Measurements from ENCODE around the gene JPT1. TPM values are rescaled to one million over a fixed set of nuclear protein-coding genes. Genes with fewer than 3 reads are reported as not detected.

JPT1 gene
- polyA plus RNA-seq, 1 experiment = 89.8 TPM

- Histone ChIP-seq H3K4me3 (ENCODE audit: low read depth, low read length) (no peak overlapping the region), H3K27ac (ENCODE audit: low read depth, low read length) (no peak overlapping the region), H3K27me3 (ENCODE audit: control insufficient read depth, insufficient read depth, low read length) (no peaks in the 10 kb centered on the region), H3K9me3 (ENCODE audit: control insufficient read depth, insufficient read depth, low read length) (peaks cover 3% of the 10 kb centered on the region; the same call in 1 of the 2 replicates)
- POLR2A ChIA-PET = no interaction called here
- DNase-seq (ENCODE audit: low read depth, low spot score) = no peak
- TF ChIP-seq CTCF (IDR thresholded peaks at IDR 0.05; ENCODE audit: low read depth, low read length) = no peak
- CTCF ChIA-PET = interaction anchor here (1.4 to 1.6 kb wide), 2 partner anchors 22 to 32 kb away, joined by 5 to 7 read pairs; no protein-coding TSS in a partner anchor
Observed at GRCh38 chr17:75091855-75092327, 62.4 kb downstream of the JPT1 start.

- H3K4me3 ChIP-seq (ENCODE audit: low read depth, low read length) = no peak overlapping the region
- no peak for TF ChIP-seq CTCF (IDR thresholded peaks at IDR 0.05; ENCODE audit: low read depth, low read length)
Observed at GRCh38 chr17:75090871-75091854, 63.1 kb downstream of the JPT1 start.

GRCh38 chr17:75088465-75089417, 65.6 kb downstream of the JPT1 start:
- DNase-seq (ENCODE audit: low read depth, low spot score) = no peak
- POLR2A ChIA-PET = interaction anchor here (0.7 to 3.0 kb wide), 6 partner anchors 9 to 54 kb away, joined by 3 to 16 read pairs (median 4); partner anchors contain the start of gene ARMC7
- Histone ChIP-seq H3K27me3 (ENCODE audit: control insufficient read depth, insufficient read depth, low read length) (no peaks in the 10 kb centered on the region), H3K27ac (ENCODE audit: low read depth, low read length) (peak overlapping the region; percentile 47), H3K4me3 (ENCODE audit: low read depth, low read length) (peak overlapping the region; percentile 61), H3K9me3 (ENCODE audit: control insufficient read depth, insufficient read depth, low read length) (peaks cover 3% of the 10 kb centered on the region; the same call in 1 of the 2 replicates)
- no peak for TF ChIP-seq CTCF (IDR thresholded peaks at IDR 0.05; ENCODE audit: low read depth, low read length)
- CTCF ChIA-PET = interaction anchor here (0.6 to 2.4 kb wide), 4 partner anchors 15 to 29 kb away, joined by 3 to 8 read pairs (median 6); no protein-coding TSS in a partner anchor

More at GRCh38 chr17:75090871-75091854, 63.1 kb downstream of the JPT1 start:
- DNase-seq (ENCODE audit: low read depth, low spot score) = no peak
- no peaks in the 10 kb centered on the region for H3K27me3 ChIP-seq (ENCODE audit: control insufficient read depth, insufficient read depth, low read length)
- peaks cover 3% of the 10 kb centered on the region; the same call in 1 of the 2 replicates for H3K9me3 ChIP-seq (ENCODE audit: control insufficient read depth, insufficient read depth, low read length)
- H3K27ac ChIP-seq (ENCODE audit: low read depth, low read length) = no peak overlapping the region
- CTCF ChIA-PET = interaction anchor here (0.6 to 1.6 kb wide), 2 partner anchors 23 to 37 kb away, joined by 3 to 5 read pairs; no protein-coding TSS in a partner anchor
- POLR2A ChIA-PET = interaction anchor here (0.6 kb wide), 1 partner anchor 139 kb away, joined by 5 read pairs; no protein-coding TSS in a partner anchor

GRCh38 chr17:75087558-75088453, 66.5 kb downstream of the JPT1 start, which contains the start of gene SLC16A5:
Gene SLC16A5, plus strand, starts transcription at chr17:75087954. Its CDS starts 5,683 bp downstream, at chr17:75093637.
- H3K27ac ChIP-seq (ENCODE audit: low read depth, low read length) = peak within 1 kb of the TSS; percentile 75
- DNase-seq (ENCODE audit: low read depth, low spot score) = no peak
- POLR2A ChIA-PET = interaction anchor here (0.7 to 3.0 kb wide), 7 partner anchors 8 to 53 kb away, joined by 3 to 16 read pairs (median 3); partner anchors contain the start of gene ARMC7
- CTCF ChIA-PET = interaction anchor here (1.5 to 2.4 kb wide), 3 partner anchors 18 to 28 kb away, joined by 5 to 8 read pairs (median 8); no protein-coding TSS in a partner anchor
- no peaks in the 10 kb centered on the region for H3K27me3 ChIP-seq (ENCODE audit: control insufficient read depth, insufficient read depth, low read length)
- H3K4me3 ChIP-seq (ENCODE audit: low read depth, low read length) = peak within 1 kb of the TSS; percentile 61
- no peak for TF ChIP-seq CTCF (IDR thresholded peaks at IDR 0.05; ENCODE audit: low read depth, low read length)
- no peaks in the 10 kb centered on the region; the same call in 1 of the 2 replicates for H3K9me3 ChIP-seq (ENCODE audit: control insufficient read depth, insufficient read depth, low read length)
